Astrocyte of the cerebellum (primary cell): Measurements from ENCODE around the gene DCN.

Experiments used
- DNase-seq: peaks from one replicate; pipeline ENCODE4 v3.0.0-alpha.2; 2011; ENCODE audit warnings: low read depth
- H3K4me3 ChIP-seq: 2 replicates; pipeline ENCODE4 v1.5.1; 2011; ENCODE audit warnings: mild to moderate bottlenecking, low read depth, low read length, moderate library complexity
- CTCF ChIP-seq: IDR thresholded peaks from 2 replicates; pipeline ENCODE4 v1.5.1; 2012; ENCODE audit warnings: low read length, low read depth, moderate library complexity, mild to moderate bottlenecking; ENCODE audit errors: missing control alignments
- in situ Hi-C: cut with HindIII; loops from 2 replicates; pipeline ENCODE4 v1.10.0; 2017; ENCODE audit warnings: low sequenced_read_pairs

Gene DCN

GRCh38 chr12:91155990-91156389, 26.6 kb downstream of the DCN start:
- no peak for TF ChIP-seq CTCF
- DNase-seq: peak; percentile 34
- in situ Hi-C loops: no loop called here
- H3K4me3 ChIP-seq: no peak overlapping the region

GRCh38 chr12:91154131-91154530, 28.5 kb downstream of the DCN start:
- in situ Hi-C loops: no loop called here
- no peak for DNase-seq
- no peak for TF ChIP-seq CTCF
- H3K4me3 ChIP-seq: no peak overlapping the region

GRCh38 chr12:91144053-91144452, 38.6 kb downstream of the DCN start:
- DNase-seq: no peak
- H3K4me3 ChIP-seq: no peak overlapping the region
- in situ Hi-C loops: no loop called here
- no peak for TF ChIP-seq CTCF

GRCh38 chr12:91143206-91143605, 39.4 kb downstream of the DCN start:
- in situ Hi-C loops: no loop called here
- DNase-seq: no peak
- H3K4me3 ChIP-seq: no peak overlapping the region
- no peak for TF ChIP-seq CTCF

GRCh38 chr12:91142221-91142631, 40.4 kb downstream of the DCN start:
- in situ Hi-C loops: no loop called here
- no peak overlapping the region for H3K4me3 ChIP-seq
- TF ChIP-seq CTCF: no peak
- no peak for DNase-seq

GRCh38 chr12:91140026-91140931, 42.3 kb downstream of the DCN start:
- peak; percentile 76 for DNase-seq
- no peak overlapping the region for H3K4me3 ChIP-seq
- no peak for TF ChIP-seq CTCF
- in situ Hi-C loops: no loop called here
